D341Med (cell line): ENCODE results near the gene ALLC.
A peak's percentile ranks its signal among the peaks of the same experiment; 100 is the strongest.
"Not testable (repeated sequence)": the region's sequence is repeated elsewhere in the genome, so short reads cannot be mapped to it uniquely, and the experiment has no call there.

Experiments
- DNase-seq: peaks from one replicate; pipeline ENCODE4 v3.0.0; 2012; ENCODE audit warnings: low spot score

ALLC gene

GRCh38 chr2:3657881-3658280 lies at the start of gene ALLC:
Gene ALLC (plus strand): TSS chr2:3658200. CDS start chr2:3671158, 12,958 bp downstream.
- DNase-seq: no peak

DNA sequence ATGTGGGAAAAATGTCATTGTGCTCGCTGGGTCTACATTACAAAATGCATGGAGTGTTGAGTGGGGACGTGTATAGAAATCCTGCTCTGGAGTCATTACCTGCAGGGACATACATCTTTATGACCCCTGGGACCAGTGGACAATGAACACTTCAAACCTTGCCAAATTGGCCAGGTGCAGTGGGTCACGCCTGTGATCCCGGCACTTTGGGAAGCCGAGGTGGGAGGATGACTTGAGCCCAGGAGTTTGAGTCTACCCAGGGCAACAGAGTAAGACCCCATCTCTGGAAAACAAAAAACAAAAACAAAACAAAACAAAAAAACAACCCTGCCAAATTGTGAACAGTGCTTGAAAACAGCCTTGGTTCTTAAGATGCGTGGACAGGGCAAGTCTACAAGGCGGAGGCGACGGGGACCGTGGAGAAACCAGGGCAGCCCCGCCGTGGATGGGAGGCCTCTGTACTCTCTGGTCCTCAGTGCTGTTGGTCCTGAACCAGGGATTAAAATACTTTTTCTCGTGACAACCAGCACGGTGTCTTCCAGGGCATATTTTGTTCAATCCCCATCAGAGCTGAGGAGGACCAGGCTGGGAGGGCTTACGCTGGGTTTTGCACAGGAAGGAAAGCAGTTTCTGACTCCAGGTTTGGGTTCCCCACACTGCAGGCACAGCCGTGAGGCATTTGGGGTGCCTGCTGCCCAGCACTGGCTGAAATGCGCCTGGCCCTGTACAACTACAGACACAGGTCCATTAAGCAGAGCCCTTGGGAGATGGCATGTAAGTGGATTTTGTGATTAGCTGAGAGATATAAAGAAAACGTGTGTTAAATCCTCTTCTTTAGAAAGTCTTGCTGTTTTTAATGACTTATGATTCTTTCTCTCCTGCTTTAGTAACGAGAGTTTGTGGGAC lies 49.4 kb upstream of the ALLC start:
- peak; percentile 40 for DNase-seq

- not testable (repeated sequence) for DNase-seq
Observed at GRCh38 chr2:3609279-3609673, 48.7 kb upstream of the ALLC start.

- no peak for DNase-seq
Observed at GRCh38 chr2:3610415-3610814, 47.6 kb upstream of the ALLC start.

DNA sequence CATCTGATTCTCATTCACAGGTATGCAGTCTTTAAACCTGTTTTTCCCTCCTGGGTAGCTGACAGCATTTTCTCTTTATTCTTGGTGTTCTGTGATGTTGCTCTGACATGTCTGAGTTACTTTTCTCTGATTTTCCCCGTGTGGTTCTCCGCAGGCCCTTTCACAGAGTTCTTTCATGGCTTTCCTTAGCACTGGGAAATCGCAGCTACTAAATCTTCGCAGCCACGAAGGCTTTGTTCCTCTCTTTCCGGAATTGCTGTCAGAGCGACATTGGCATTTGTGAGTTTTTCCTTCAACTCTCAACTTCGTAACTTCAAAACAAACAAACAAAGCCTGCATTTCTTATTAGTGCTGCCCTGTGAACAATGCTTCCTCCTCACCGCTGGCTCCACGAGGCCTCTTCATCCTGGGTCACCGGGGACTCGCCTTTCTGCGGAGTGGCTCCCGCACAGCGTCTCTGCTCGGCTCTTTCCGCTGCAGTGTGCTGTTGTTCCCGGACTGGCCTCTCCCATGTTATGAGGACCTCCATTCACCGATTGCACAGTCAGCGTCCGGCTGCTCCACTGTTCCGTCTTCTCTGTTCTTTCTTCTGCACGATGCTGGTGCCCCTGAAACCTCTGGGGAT lies 47.0 kb upstream of the ALLC start:
- peak; percentile 27 for DNase-seq

DNA sequence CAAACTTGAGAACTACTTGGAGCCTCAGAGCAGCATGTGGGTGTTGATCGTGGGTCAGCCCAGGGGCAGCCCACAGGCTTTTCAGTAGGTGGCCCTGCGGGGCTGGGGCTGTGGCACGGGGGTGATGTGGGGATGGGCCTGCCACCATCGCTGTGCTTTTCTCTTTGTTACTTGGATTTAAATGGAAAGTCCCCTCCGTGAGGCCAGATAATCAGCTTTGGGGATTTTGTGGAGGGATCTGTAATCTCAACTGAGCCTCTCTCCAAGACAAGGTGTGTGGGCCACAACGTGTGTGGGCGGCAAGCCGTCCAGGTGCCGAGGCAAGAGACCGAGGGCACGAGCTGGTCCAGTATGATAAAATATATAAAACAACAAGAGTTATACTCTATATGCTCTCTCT lies 46.4 kb upstream of the ALLC start:
- DNase-seq: peak; percentile 49

GRCh38 chr2:3612639-3613523 lies 45.1 kb upstream of the ALLC start:
- no peak for DNase-seq

DNA sequence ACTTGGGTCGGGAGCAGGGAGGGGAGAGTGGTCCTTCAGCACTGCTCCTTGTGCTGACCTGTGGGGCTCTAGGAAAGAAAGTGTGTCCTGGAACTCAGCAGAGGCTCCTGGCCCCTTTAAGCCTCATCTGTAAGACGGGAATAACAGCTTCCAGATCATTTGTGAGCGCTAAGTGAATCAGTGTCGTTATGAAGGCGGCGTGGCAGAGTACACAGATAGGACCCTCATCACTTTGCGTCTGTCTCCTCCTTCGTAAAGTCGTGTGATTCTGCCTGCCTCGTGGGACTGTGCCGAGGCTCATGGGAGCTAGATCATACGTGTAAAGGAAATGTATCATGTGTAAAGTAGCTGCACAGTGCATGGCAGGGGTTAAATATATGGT lies 44.5 kb upstream of the ALLC start:
- DNase-seq: no peak

DNA sequence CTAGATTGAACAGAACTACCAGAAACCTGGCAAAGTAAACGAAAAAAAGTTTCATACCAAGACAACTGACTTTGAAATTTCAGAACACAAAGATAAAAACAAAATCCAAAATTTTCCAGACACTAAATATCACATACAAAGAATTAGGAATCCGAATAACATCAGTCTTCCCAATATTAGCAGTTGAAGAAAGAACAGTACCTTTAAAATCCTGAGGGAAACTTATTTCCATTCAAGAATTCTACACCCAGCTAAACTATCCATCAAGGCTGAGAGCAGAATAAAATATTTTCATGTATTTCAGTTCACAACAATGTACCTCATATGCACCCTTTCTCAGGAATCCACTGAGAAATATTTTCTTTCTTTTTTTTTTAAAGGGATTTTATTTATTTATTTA lies 43.3 kb upstream of the ALLC start:
- DNase-seq: not testable (repeated sequence)

DNA sequence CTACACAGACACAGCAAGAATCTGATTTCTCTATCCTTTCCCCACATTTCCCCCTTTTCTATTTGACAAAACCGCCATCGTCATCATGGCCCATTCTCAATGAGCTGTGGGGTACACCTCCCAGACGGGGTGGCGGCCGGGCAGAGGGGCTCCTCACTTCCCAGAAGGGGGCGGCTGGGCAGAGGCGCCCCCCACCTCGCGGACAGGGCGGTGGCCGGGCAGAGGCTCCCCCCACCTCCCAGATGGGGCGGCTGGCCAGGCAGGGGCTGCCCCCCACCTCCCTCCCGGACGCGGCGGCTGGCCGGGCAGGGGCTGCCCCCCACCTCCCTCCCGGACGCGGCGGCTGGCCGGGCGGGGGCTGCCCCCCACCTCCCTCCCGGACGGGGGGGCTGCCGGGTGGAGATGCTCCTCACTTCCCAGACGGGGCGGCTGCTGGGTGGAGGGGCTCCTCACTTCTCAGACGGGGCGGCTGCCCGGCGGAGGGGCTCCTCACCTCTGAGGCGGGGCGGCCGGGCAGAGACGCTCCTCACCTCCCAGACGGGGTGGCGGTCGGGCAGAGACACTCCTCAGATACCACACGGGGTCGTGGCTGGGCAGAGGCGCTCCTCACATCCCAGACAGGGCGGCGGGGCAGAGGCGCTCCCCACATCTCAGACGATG lies 42.3 kb upstream of the ALLC start:
- not testable (repeated sequence) for DNase-seq

- not testable (repeated sequence) for DNase-seq
Observed at GRCh38 chr2:3616435-3617197, 41.4 kb upstream of the ALLC start.

DNA sequence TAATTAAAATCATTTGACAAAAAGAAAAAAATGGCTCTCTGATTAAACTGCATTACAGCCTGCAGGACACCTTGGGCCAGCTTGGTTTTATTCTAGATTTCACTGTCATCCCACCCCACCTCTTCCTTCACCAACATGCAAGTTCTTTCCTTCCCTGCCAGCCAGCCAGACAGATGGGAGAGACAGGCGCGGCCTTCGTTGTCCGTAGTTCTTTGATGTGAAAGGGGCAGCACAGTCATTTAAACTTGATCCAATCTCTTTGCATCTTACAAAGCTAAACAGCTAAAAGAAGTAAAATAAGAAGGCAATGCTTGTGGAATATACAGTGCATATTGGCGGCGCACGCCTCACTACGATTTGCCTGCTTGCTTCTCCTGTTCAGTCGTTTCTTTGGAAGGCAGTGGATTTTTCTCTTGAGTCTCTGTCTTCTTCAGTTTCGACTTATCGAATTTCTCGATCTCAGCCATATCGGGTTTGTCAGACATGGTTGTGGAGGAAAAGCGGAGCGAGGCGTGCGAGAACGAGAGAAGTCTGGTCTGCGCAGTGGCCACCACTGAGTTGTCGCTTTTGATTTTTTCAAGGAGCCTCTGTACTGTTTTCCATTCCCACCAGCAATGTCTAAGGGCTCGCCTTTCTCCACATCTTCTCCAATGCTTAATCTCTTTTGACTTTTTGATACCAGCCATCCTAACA lies 40.7 kb upstream of the ALLC start:
- no peak for DNase-seq

DNA sequence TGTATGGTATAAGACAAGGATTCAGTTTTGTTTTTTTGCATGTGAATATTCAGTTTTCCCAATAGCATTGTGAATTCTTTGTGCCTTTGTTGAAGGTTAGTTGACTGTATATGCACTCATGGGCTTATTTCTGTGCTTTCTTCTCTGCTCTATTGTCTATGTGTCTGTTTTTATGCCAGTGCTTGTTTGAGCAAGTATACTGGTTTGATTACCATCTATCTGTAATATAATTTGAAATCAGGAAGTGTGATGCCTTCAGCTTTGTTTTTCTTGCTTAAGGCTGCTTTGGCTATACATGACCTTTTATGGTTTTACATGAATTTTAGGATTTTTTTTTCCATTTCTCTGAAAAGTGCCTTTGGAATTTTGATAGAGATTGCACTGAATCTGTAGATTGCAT lies 39.6 kb upstream of the ALLC start:
- DNase-seq: no peak

DNA sequence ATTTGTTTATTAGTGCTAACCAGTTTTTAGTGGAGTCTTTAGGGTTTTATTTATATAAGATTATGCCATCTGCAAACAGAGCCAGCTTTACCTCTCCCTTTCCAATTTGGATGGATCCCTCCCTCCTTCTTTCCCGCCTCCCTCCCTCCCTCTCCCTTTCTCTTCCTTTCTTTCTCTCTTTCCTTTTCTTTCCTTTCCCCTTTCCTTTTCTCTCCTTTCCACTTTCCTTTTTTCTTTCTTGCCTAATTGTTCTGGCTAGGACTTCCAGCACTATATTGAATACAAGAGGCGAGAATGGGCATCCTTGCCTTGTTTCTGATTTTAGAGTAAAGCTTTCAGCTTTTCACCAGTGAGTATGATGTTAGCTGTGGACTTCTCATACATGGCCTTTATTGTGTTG lies 39.0 kb upstream of the ALLC start:
- no peak for DNase-seq

GRCh38 chr2:3619661-3620060 lies 38.3 kb upstream of the ALLC start:
- DNase-seq: not testable (repeated sequence)

GRCh38 chr2:3620834-3621233 lies 37.2 kb upstream of the ALLC start:
- no peak for DNase-seq

GRCh38 chr2:3622967-3623366 lies 35.0 kb upstream of the ALLC start:
- DNase-seq: no peak

DNA sequence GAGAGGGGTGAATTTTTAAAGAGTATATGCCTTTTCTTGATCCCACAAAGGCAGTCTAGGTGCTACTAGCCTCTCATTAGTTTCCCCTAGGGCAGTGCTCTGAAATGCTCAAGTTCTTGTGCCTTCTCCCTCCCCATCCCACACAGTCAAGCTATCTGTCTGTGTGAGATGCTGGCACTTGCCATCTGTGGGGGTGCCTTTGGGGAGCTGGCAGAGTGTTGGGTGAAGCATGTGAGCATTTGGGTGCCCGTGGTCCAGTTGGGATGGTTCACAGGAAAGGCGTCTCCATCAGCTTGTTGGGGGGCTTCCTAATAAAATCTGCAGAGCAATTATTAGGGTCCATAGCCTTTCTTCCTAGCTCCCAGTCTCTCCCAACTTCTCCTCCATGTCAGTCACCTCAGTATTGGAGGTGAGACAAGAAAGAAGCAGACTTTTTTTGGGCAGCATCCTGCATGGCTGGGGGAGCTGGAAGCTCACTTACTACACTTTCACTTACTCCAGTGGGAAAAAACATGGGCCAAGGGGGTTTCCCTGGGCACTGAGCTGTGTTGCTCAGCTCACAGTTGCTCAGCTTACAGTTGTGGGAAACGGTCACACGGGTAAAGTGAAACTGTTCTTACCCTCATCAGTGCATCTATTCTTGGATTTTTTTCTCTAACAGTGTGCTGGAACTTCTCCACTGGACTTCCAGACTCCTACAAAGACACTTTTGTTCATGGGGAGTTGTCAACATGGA lies 33.8 kb upstream of the ALLC start:
- DNase-seq: no peak

- DNase-seq: no peak
Observed at GRCh38 chr2:3625186-3625585, 32.8 kb upstream of the ALLC start.
